Measurements from ENCODE around the gene SLC13A2. TPM values are rescaled to one million over a fixed set of nuclear protein-coding genes. Genes with fewer than 3 reads are reported as not detected.
"Not testable (repeated sequence)": the region's sequence is repeated elsewhere in the genome, so short reads cannot be mapped to it uniquely, and the experiment has no call there.

SLC13A2 gene
- total RNA-seq, 2 experiments from 2014 or later, result not detected

GRCh38 chr17:28466001-28466400 is 7.4 kb upstream of the SLC13A2 start:
- H3K4me1 ChIP-seq (ENCODE audit: insufficient read depth, low read length), result no peaks in the 10 kb centered on the region
- H3K9me3 ChIP-seq (ENCODE audit: control insufficient read depth in 1 of 2, insufficient read depth in 1 of 2, low read length in 2 of 2), result no peaks in the 10 kb centered on the region
- Mint-ChIP-seq H3K27me3 (peaks cover 9% of the 10 kb centered on the region), H3K4me1 (ENCODE audit: low read depth) (no peaks in the 10 kb centered on the region), H3K27ac (no peak overlapping the region), H3K4me3 (no peak overlapping the region), H3K36me3 (ENCODE audit: low read depth) (no peaks in the 10 kb centered on the region), H3K9me3 (no peaks in the 10 kb centered on the region)
- ChIA-PET POLR2A (no interaction called here), CTCF (no interaction called here)
- DNase-seq (no peak), ATAC-seq (ENCODE audit: poor library complexity) (no peak)
- TF ChIP-seq CTCF (IDR thresholded peaks at IDR 0.05), result no peak
- intact Hi-C loops (cut with DNase I, micrococcal nuclease), result no loop called here
- H3K36me3 ChIP-seq (ENCODE audit: insufficient read depth, low read length), result no peaks in the 10 kb centered on the region
- H3K27me3 ChIP-seq (ENCODE audit: control insufficient read depth in 1 of 2, insufficient read depth in 2 of 2, low read length in 2 of 2), result no peaks in the 10 kb centered on the region
- H3K4me3 ChIP-seq (ENCODE audit: low read length), result no peak overlapping the region
- no peak overlapping the region for H3K27ac ChIP-seq (ENCODE audit: low read depth in 1 of 2, low read length in 2 of 2)

- peaks cover 9% of the 10 kb centered on the region for H3K27me3 Mint-ChIP-seq
- H3K9me3 Mint-ChIP-seq, result no peaks in the 10 kb centered on the region
- no peak overlapping the region for H3K27ac ChIP-seq (ENCODE audit: low read depth in 1 of 2, low read length in 2 of 2)
- TF ChIP-seq CTCF (IDR thresholded peaks at IDR 0.05), result no peak
- POLR2A ChIA-PET, result no interaction called here
- no peak overlapping the region for H3K27ac Mint-ChIP-seq
- CTCF ChIA-PET, result no interaction called here
- ATAC-seq (ENCODE audit: poor library complexity) (no peak), DNase-seq (no peak)
- no peaks in the 10 kb centered on the region for H3K4me1 ChIP-seq (ENCODE audit: insufficient read depth, low read length)
- H3K4me1 Mint-ChIP-seq (ENCODE audit: low read depth), result no peaks in the 10 kb centered on the region
- intact Hi-C loops (cut with DNase I, micrococcal nuclease), result no loop called here
- H3K9me3 ChIP-seq (ENCODE audit: control insufficient read depth in 1 of 2, insufficient read depth in 1 of 2, low read length in 2 of 2), result no peaks in the 10 kb centered on the region
- no peaks in the 10 kb centered on the region for H3K36me3 ChIP-seq (ENCODE audit: insufficient read depth, low read length)
- no peak overlapping the region for H3K4me3 ChIP-seq (ENCODE audit: low read length)
- H3K4me3 Mint-ChIP-seq, result no peak overlapping the region
- no peaks in the 10 kb centered on the region for H3K27me3 ChIP-seq (ENCODE audit: control insufficient read depth in 1 of 2, insufficient read depth in 2 of 2, low read length in 2 of 2)
- H3K36me3 Mint-ChIP-seq (ENCODE audit: low read depth), result no peaks in the 10 kb centered on the region
These were observed 6.9 kb upstream of the SLC13A2 start for GRCh38 chr17:28466521-28467048.

- Histone ChIP-seq H3K27ac (ENCODE audit: low read depth in 1 of 2, low read length in 2 of 2) (no peak overlapping the region), H3K36me3 (ENCODE audit: insufficient read depth, low read length) (no peaks in the 10 kb centered on the region), H3K4me1 (ENCODE audit: insufficient read depth, low read length) (no peaks in the 10 kb centered on the region), H3K9me3 (ENCODE audit: control insufficient read depth in 1 of 2, insufficient read depth in 1 of 2, low read length in 2 of 2) (no peaks in the 10 kb centered on the region), H3K4me3 (ENCODE audit: low read length) (no peak overlapping the region), H3K27me3 (ENCODE audit: control insufficient read depth in 1 of 2, insufficient read depth in 2 of 2, low read length in 2 of 2) (no peaks in the 10 kb centered on the region)
- no peak overlapping the region for H3K27ac Mint-ChIP-seq
- H3K27me3 Mint-ChIP-seq, result peaks cover 9% of the 10 kb centered on the region
- intact Hi-C loops (cut with DNase I, micrococcal nuclease), result no loop called here
- ChIA-PET POLR2A (no interaction called here), CTCF (no interaction called here)
- ATAC-seq (ENCODE audit: poor library complexity) (no peak), DNase-seq (no peak)
- H3K9me3 Mint-ChIP-seq, result no peaks in the 10 kb centered on the region
- H3K36me3 Mint-ChIP-seq (ENCODE audit: low read depth), result no peaks in the 10 kb centered on the region
- H3K4me3 Mint-ChIP-seq, result no peak overlapping the region
- no peak for TF ChIP-seq CTCF (IDR thresholded peaks at IDR 0.05)
- H3K4me1 Mint-ChIP-seq (ENCODE audit: low read depth), result no peaks in the 10 kb centered on the region
These were observed 5.9 kb upstream of the SLC13A2 start for GRCh38 chr17:28467456-28468025.

GRCh38 chr17:28468033-28468735 is 5.3 kb upstream of the SLC13A2 start:
- H3K4me1 Mint-ChIP-seq (ENCODE audit: low read depth); H3K36me3 ChIP-seq (ENCODE audit: insufficient read depth, low read length); H3K9me3 ChIP-seq (ENCODE audit: control insufficient read depth in 1 of 2, insufficient read depth in 1 of 2, low read length in 2 of 2); H3K4me3 Mint-ChIP-seq; H3K4me3 ChIP-seq (ENCODE audit: low read length); H3K36me3 Mint-ChIP-seq (ENCODE audit: low read depth); H3K4me1 ChIP-seq (ENCODE audit: insufficient read depth, low read length); H3K27me3 Mint-ChIP-seq; H3K27ac ChIP-seq (ENCODE audit: low read depth in 1 of 2, low read length in 2 of 2); POLR2A ChIA-PET; CTCF ChIA-PET; H3K27me3 ChIP-seq (ENCODE audit: control insufficient read depth in 1 of 2, insufficient read depth in 2 of 2, low read length in 2 of 2); H3K27ac Mint-ChIP-seq; ATAC-seq (ENCODE audit: poor library complexity); intact Hi-C loops (cut with DNase I, micrococcal nuclease); DNase-seq; H3K9me3 Mint-ChIP-seq: not testable (repeated sequence)
